ENCODE results near the gene KCNQ5. TPM values are rescaled to one million over a fixed set of nuclear protein-coding genes. Genes with fewer than 3 reads are reported as not detected.

The KCNQ5 gene
- total and polyA plus RNA-seq, 12 donors = 0.10 to 3.6 (median 0.52) TPM

DNA sequence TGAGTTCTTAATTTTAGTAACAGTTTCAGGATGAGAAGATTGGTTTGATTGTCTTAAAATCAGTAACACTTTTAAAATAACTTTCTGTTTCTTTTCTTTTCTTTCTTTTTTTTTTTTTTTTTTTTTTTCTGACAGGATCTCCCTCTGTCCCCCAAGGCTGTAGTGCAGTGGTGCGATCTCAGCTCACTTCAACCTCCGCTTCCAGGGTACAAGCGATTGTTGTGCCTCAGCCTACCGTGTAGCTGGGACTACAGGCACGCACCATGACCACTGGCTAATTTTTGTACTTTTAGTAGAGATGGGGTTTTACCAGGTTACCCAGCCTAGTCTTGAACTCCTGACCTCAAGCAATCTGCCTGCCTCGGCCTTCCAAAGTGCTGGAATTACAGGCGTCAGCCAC, 33.7 kb upstream of the KCNQ5 start:
- Histone ChIP-seq H3K4me3 (no peak overlapping the region), H3K27ac (no peak overlapping the region), H3K4me1 (replicated peaks in 1 of 2) (no peaks in the 10 kb centered on the region), H3K27me3 (no peaks in the 10 kb centered on the region), H3K36me3 (replicated peaks in 1 of 2) (no peaks in the 10 kb centered on the region), H3K9me3 (replicated peaks in 1 of 3) (no peaks in the 10 kb centered on the region)
- intact Hi-C loops (cut with DNase I) = no loop called here
- WGBS, 4 donors = 84 to 95% (median 90%) methylated on average over 7 of the region's 7 CpGs
- DNase-seq = no peak
- TF ChIP-seq, protein P1, sequence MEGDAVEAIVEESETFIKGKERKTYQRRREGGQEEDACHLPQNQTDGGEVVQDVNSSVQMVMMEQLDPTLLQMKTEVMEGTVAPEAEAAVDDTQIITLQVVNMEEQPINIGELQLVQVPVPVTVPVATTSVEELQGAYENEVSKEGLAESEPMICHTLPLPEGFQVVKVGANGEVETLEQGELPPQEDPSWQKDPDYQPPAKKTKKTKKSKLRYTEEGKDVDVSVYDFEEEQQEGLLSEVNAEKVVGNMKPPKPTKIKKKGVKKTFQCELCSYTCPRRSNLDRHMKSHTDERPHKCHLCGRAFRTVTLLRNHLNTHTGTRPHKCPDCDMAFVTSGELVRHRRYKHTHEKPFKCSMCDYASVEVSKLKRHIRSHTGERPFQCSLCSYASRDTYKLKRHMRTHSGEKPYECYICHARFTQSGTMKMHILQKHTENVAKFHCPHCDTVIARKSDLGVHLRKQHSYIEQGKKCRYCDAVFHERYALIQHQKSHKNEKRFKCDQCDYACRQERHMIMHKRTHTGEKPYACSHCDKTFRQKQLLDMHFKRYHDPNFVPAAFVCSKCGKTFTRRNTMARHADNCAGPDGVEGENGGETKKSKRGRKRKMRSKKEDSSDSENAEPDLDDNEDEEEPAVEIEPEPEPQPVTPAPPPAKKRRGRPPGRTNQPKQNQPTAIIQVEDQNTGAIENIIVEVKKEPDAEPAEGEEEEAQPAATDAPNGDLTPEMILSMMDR (IDR thresholded peaks at IDR 0.05) = no peak
- no peak for TF ChIP-seq POLR2A (IDR thresholded peaks at IDR 0.05)

DNA sequence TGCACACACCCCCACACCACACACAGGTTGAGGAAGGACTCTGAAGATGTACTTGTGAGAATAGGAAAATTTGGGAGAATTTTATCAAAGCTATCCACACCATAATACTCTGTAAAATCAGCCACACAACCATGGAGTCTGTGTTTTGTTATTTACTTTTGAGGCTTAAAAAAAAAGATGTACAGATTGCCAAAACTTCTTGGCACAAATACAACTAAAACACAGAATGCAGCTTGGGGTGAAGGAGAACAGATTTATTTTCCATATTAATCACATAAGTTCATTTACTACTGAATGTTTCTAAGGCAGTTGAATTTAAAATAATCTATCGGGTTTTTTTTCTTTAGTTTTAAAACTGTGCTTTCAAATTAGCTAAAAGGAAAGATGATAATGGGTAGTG, 32.8 kb upstream of the KCNQ5 start:
- H3K36me3 ChIP-seq (replicated peaks in 1 of 2) = no peaks in the 10 kb centered on the region
- DNase-seq = no peak
- H3K9me3 ChIP-seq (replicated peaks in 1 of 3) = no peaks in the 10 kb centered on the region
- no peak overlapping the region for H3K27ac ChIP-seq
- intact Hi-C loops (cut with DNase I) = no loop called here
- H3K4me1 ChIP-seq (replicated peaks in 1 of 2) = no peaks in the 10 kb centered on the region
- H3K27me3 ChIP-seq = no peaks in the 10 kb centered on the region
- WGBS, 4 donors = 46 to 63% (median 49%) methylated on average over 1 of the region's 1 CpG
- H3K4me3 ChIP-seq = no peak overlapping the region
- TF ChIP-seq POLR2A (IDR thresholded peaks at IDR 0.05) = no peak
- TF ChIP-seq, protein P1 (IDR thresholded peaks at IDR 0.05) = no peak

DNA sequence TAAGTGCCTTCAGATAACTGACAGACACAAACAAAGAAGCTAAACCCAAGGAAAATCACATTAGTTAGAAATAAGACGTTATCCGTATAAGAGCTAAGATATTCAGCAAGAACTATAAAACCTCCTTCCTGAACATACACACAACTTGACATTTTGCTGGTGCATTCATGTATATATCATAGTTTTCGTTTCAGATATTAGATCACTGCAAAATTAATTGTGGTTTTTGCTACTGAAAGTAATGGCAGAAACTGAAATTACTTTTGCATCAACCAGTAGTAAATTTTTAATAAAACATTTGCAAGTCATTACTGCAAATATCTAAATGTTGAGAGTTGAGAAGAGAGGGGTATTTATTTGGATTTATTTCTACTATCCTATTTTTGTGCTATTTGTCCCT, 26.1 kb upstream of the KCNQ5 start:
- Histone ChIP-seq H3K27ac (no peak overlapping the region), H3K4me1 (replicated peaks in 1 of 2) (no peaks in the 10 kb centered on the region), H3K27me3 (no peaks in the 10 kb centered on the region), H3K36me3 (replicated peaks in 1 of 2) (no peaks in the 10 kb centered on the region), H3K9me3 (replicated peaks in 1 of 3) (no peaks in the 10 kb centered on the region), H3K4me3 (no peak overlapping the region)
- TF ChIP-seq, protein P1 (IDR thresholded peaks at IDR 0.05) = no peak
- TF ChIP-seq POLR2A (IDR thresholded peaks at IDR 0.05) = no peak
- 64 to 74% (median 71%) methylated on average over 3 of the region's 3 CpGs for WGBS, 4 donors
- no peak for DNase-seq
- intact Hi-C loops (cut with DNase I) = no loop called here

DNA sequence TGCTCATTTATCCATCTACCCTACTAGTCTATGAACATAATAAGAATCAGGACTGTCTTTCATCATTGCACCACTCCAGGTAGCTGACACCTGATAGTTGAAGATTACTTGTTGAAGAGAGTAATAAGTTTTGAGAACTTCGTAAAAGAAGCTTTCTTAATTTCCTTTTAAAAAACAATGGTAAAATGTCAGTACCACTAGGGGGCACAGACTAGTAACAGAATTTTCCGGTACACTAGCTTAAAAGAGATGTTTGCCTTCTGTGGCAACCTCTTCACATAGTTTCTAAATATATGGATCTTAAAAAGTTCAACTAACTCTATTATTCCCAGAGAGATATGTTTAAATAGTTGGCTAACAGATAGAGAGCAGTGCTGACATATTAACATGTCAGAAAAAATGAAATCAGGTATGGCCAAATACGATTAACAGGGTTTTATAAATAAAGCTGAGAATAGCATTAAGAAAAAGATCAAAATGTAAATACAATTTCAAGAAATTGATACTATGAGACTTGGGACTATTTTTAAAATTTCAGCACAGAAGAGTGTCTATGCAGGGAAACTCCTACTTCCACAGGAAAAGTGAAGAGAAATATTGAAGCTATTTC, 5.4 kb upstream of the KCNQ5 start:
- DNase-seq = no peak
- 28 to 42% (median 40%) methylated on average over 3 of the region's 3 CpGs for WGBS, 4 donors
- TF ChIP-seq POLR2A (IDR thresholded peaks at IDR 0.05) = no peak
- TF ChIP-seq, protein P1 (IDR thresholded peaks at IDR 0.05) = peak in 5 of 6 experiments; percentile 18 to 55 (median 30)
- Histone ChIP-seq H3K4me3 (no peak overlapping the region), H3K36me3 (replicated peaks in 1 of 2) (no peaks in the 10 kb centered on the region), H3K27ac (no peak overlapping the region), H3K9me3 (replicated peaks in 1 of 3) (no peaks in the 10 kb centered on the region), H3K27me3 (peaks cover 17% of the 10 kb centered on the region), H3K4me1 (replicated peaks in 1 of 2) (peaks cover 0 to 5% of the 10 kb centered on the region in 2 donors)
- intact Hi-C loops (cut with DNase I) = no loop called here
